ENCODE data around the gene NTN1. TPM values are rescaled to one million over a fixed set of nuclear protein-coding genes. Genes with fewer than 3 reads are reported as not detected.

Gene NTN1
- total RNA-seq, 2 donors from 2014 or later: 68.8 to 79.0 TPM

- Histone ChIP-seq H3K4me3 (no peak overlapping the region), H3K27ac (no peak overlapping the region), H3K4me1 (ENCODE audit: control insufficient read depth in 1 of 2, low read depth in 2 of 2) (peaks cover 0 to 30% of the 10 kb centered on the region in 2 donors), H3K27me3 (replicated peaks; ENCODE audit: insufficient read depth) (no peaks in the 10 kb centered on the region), H3K9me3 (no peaks in the 10 kb centered on the region), H3K36me3 (no peaks in the 10 kb centered on the region)
- ATAC-seq (ENCODE audit: insufficient number of reproducible peaks, low FRiP score, low read depth) (no peak), DNase-seq (ENCODE audit: low spot score) (no peak)
- no peak for TF ChIP-seq CTCF (IDR thresholded peaks at IDR 0.05)
These were observed 174.1 kb downstream of the NTN1 start for GRCh38 chr17:9195411-9195810.

GRCh38 chr17:9195961-9196670 is 174.8 kb downstream of the NTN1 start:
- H3K4me1 ChIP-seq (ENCODE audit: control insufficient read depth in 1 of 2, low read depth in 2 of 2): peaks cover 0 to 31% of the 10 kb centered on the region in 2 donors
- DNase-seq (ENCODE audit: low spot score) (no peak), ATAC-seq (ENCODE audit: insufficient number of reproducible peaks, low FRiP score, low read depth) (no peak)
- H3K27me3 ChIP-seq (replicated peaks; ENCODE audit: insufficient read depth): no peaks in the 10 kb centered on the region
- H3K36me3 ChIP-seq: no peaks in the 10 kb centered on the region
- H3K27ac ChIP-seq: no peak overlapping the region
- TF ChIP-seq CTCF (IDR thresholded peaks at IDR 0.05): no peak
- H3K9me3 ChIP-seq: no peaks in the 10 kb centered on the region
- no peak overlapping the region for H3K4me3 ChIP-seq

GRCh38 chr17:9199571-9200551 is 178.6 kb downstream of the NTN1 start:
- H3K36me3 ChIP-seq: no peaks in the 10 kb centered on the region
- peaks cover 0 to 12% of the 10 kb centered on the region in 2 donors for H3K4me1 ChIP-seq (ENCODE audit: control insufficient read depth in 1 of 2, low read depth in 2 of 2)
- DNase-seq (ENCODE audit: low spot score) (no peak), ATAC-seq (ENCODE audit: insufficient number of reproducible peaks, low FRiP score, low read depth) (no peak)
- no peak for TF ChIP-seq CTCF (IDR thresholded peaks at IDR 0.05)
- H3K9me3 ChIP-seq: no peaks in the 10 kb centered on the region
- H3K4me3 ChIP-seq: no peak overlapping the region
- no peaks in the 10 kb centered on the region for H3K27me3 ChIP-seq (replicated peaks; ENCODE audit: insufficient read depth)
- H3K27ac ChIP-seq: no peak overlapping the region

GRCh38 chr17:9200699-9201359 is 179.5 kb downstream of the NTN1 start:
- ATAC-seq (ENCODE audit: insufficient number of reproducible peaks, low FRiP score, low read depth): no peak

More at GRCh38 chr17:9200699-9201359, 179.5 kb downstream of the NTN1 start:
- H3K36me3 ChIP-seq: no peaks in the 10 kb centered on the region
- TF ChIP-seq CTCF (IDR thresholded peaks at IDR 0.05): no peak
- H3K27me3 ChIP-seq (replicated peaks; ENCODE audit: insufficient read depth): no peaks in the 10 kb centered on the region
- no peaks in the 10 kb centered on the region for H3K9me3 ChIP-seq
- no peak for DNase-seq (ENCODE audit: low spot score)
- H3K4me3 ChIP-seq: no peak overlapping the region
- H3K4me1 ChIP-seq (ENCODE audit: control insufficient read depth in 1 of 2, low read depth in 2 of 2): peaks cover 3 to 18% of the 10 kb centered on the region in 2 donors
- no peak overlapping the region for H3K27ac ChIP-seq
